PC-3 (cell line): ENCODE results near the gene RAD51D. TPM values are rescaled to one million over a fixed set of nuclear protein-coding genes. Genes with fewer than 3 reads are reported as not detected.

Experiments used
- ATAC-seq: fragments of 200-7000 bp; cut with Tn5 transposase; 2 replicates; pipeline ENCODE4 v1.9.1; 2020; ENCODE audit warnings: mild to moderate bottlenecking, moderate library complexity
- BruUV-seq: library from RNA; stranded (reverse); fragments of 400-500 nt; replicated peaks from 2 replicates; lab custom pipeline; 2021; lab: Mats Ljungman, UMichigan
- CTCF ChIA-PET: fragments of 300-600 bp; sonication (Branson Sonifier 250); formaldehyde crosslinking; loops from one replicate; lab custom pipeline; 2022; ENCODE audit warnings: antibody characterized with exemption; lab: Charles Lee
- POLR2A ChIA-PET: fragments of 300-600 bp; sonication (Branson Sonifier 250); formaldehyde crosslinking; loops from one replicate; lab custom pipeline; 2022; ENCODE audit warnings: antibody characterized with exemption; ENCODE audit not compliant: unreplicated experiment; lab: Charles Lee
- DNase-seq: peaks from one replicate; pipeline ENCODE4 v3.0.0-alpha.2; 2015
- H2AFZ ChIP-seq: fragments of 300-600 bp; sonication (generic); 2 replicates; pipeline ENCODE4 v1.6.0; 2016; ENCODE audit warnings: antibody characterized with exemption, low read length
- H3F3A ChIP-seq: fragments of 300-600 bp; sonication (generic); one replicate; pipeline ENCODE4 v1.6.0; 2017; ENCODE audit warnings: antibody characterized with exemption, low read length, control low read depth, mild to moderate bottlenecking; ENCODE audit not compliant: unreplicated experiment
- H3K27ac ChIP-seq: fragments of 300-600 bp; sonication (generic); 2 replicates; pipeline ENCODE4 v1.5.1; 2016; ENCODE audit warnings: mild to moderate bottlenecking, low read length
- H3K27me3 ChIP-seq: fragments of 300-600 bp; sonication (generic); 2 replicates; pipeline ENCODE4 v1.6.1; 2016; ENCODE audit warnings: low read length, mixed read lengths
- H3K36me3 ChIP-seq: fragments of 300-600 bp; sonication (generic); 2 replicates; pipeline ENCODE4 v1.6.1; 2016; ENCODE audit warnings: low read depth, mixed run types, low read length, mixed read lengths
- H3K4me1 ChIP-seq: fragments of 300-600 bp; sonication (generic); 2 replicates; pipeline ENCODE4 v1.5.1; 2016; ENCODE audit warnings: low read length; ENCODE audit not compliant: insufficient read depth
- H3K4me2 ChIP-seq: fragments of 300-600 bp; sonication (generic); 2 replicates; pipeline ENCODE4 v1.6.0; 2016; ENCODE audit warnings: low read length
- H3K4me3 ChIP-seq: fragments of 300-600 bp; sonication (generic); 2 replicates; pipeline ENCODE4 v1.5.1; 2016; ENCODE audit warnings: mild to moderate bottlenecking, low read length, mixed read lengths
- H3K79me2 ChIP-seq: fragments of 300-600 bp; sonication (generic); 2 replicates; pipeline ENCODE4 v1.6.1; 2017; ENCODE audit warnings: low read length, mixed read lengths
- H3K9ac ChIP-seq: fragments of 300-600 bp; sonication (generic); 2 replicates; pipeline ENCODE4 v1.6.0; 2016; ENCODE audit warnings: mild to moderate bottlenecking, low read length
- H3K9me2 ChIP-seq: fragments of 300-600 bp; sonication (generic); replicated peaks from 2 replicates; pipeline ENCODE4 v1.6.1; 2016; ENCODE audit warnings: mixed run types, low read length, mixed read lengths
- H3K9me3 ChIP-seq: fragments of 300-600 bp; sonication (generic); 2 replicates; pipeline ENCODE4 v1.6.1; 2016; ENCODE audit warnings: low read length, mixed read lengths
- H4K20me1 ChIP-seq: fragments of 300-600 bp; sonication (generic); 2 replicates; pipeline ENCODE4 v1.6.1; 2016; ENCODE audit warnings: low read length, mixed read lengths
- CTCF ChIP-seq: fragments of 300-600 bp; sonication (generic); conservative IDR thresholded peaks from 2 replicates; pipeline ENCODE4 v1.5.1; 2017; ENCODE audit warnings: antibody characterized with exemption, low read depth, mild to moderate bottlenecking, low read length
- EZH2 ChIP-seq: fragments of 300-600 bp; sonication (generic); IDR thresholded peaks from one replicate; pipeline ENCODE4 v1.6.1; 2017; ENCODE audit warnings: antibody characterized with exemption, mild to moderate bottlenecking, low read length; ENCODE audit not compliant: unreplicated experiment
- EZH2phosphoT487 ChIP-seq: fragments of 300-600 bp; sonication (generic); IDR thresholded peaks from 2 replicates; pipeline ENCODE4 v1.6.1; 2018; ENCODE audit warnings: mild to moderate bottlenecking, antibody characterized with exemption, low read length, borderline replicate concordance
- intact Hi-C: fragments of 100-400 bp; cut with micrococcal nuclease; formaldehyde crosslinking; loops from 2 replicates; pipeline ENCODE4 v1.9.0; 2023
- total RNA-seq: library from RNA; depleted of rRNA; stranded (reverse); fragments of >200 nt; gene quantifications from 2 replicates; pipeline ENCODE4 v1.2.3, GENCODE V29; 2014

Gene RAD51D
- total RNA-seq, 1 experiment from 2014 or later = 10.7 TPM

GRCh38 chr17:35083071-35083470 is 36.6 kb downstream of the RAD51D start:
- H3K79me2 ChIP-seq = peaks cover 85% of the 10 kb centered on the region
- ATAC-seq (no peak), DNase-seq (no peak)
- H3K4me3 ChIP-seq = peak overlapping the region; percentile 51
- peak overlapping the region; percentile 83 for H3K4me2 ChIP-seq
- no peaks in the 10 kb centered on the region; the same call in 1 of the 2 replicates for H3K36me3 ChIP-seq
- H3K27me3 ChIP-seq = no peaks in the 10 kb centered on the region
- H3K4me1 ChIP-seq = peaks cover 88% of the 10 kb centered on the region
- peak overlapping the region; percentile 99 for H3K27ac ChIP-seq
- intact Hi-C loops = no loop called here
- POLR2A ChIA-PET = no interaction called here
- CTCF ChIA-PET = interaction anchor here (1.0 to 1.4 kb wide), 2 partner anchors 20 to 80 kb away, joined by 3 to 4 read pairs; partner anchors contain the start of gene RFFL
- peak overlapping the region; percentile 88 for H3K9ac ChIP-seq
- peaks cover 21% of the 10 kb centered on the region for H3F3A ChIP-seq
- H3K9me3 ChIP-seq = no peaks in the 10 kb centered on the region
- no peaks in the 10 kb centered on the region for H3K9me2 ChIP-seq
- no peak overlapping the region for H2AFZ ChIP-seq
- BruUV-seq = no TSS peak
- no peaks in the 10 kb centered on the region for H4K20me1 ChIP-seq
- TF ChIP-seq EZH2phosphoT487 (no peak), CTCF (no peak), EZH2 (no peak)

- H3F3A ChIP-seq = peaks cover 21% of the 10 kb centered on the region
- no peaks in the 10 kb centered on the region for H3K9me3 ChIP-seq
- intact Hi-C loops = no loop called here
- ATAC-seq (peak; percentile 19), DNase-seq (peak; percentile 89)
- H2AFZ ChIP-seq = no peak overlapping the region
- no peaks in the 10 kb centered on the region for H3K27me3 ChIP-seq
- H3K27ac ChIP-seq = peak overlapping the region; percentile 99
- TF ChIP-seq CTCF (no peak), EZH2 (no peak), EZH2phosphoT487 (no peak)
- peak overlapping the region; percentile 88 for H3K9ac ChIP-seq
- H3K36me3 ChIP-seq = peaks cover 5% of the 10 kb centered on the region; the same call in 1 of the 2 replicates
- POLR2A ChIA-PET = no interaction called here
- H3K79me2 ChIP-seq = peaks cover 85% of the 10 kb centered on the region
- H3K4me3 ChIP-seq = peak overlapping the region; percentile 51
- CTCF ChIA-PET = interaction anchor here (1.0 to 1.4 kb wide), 2 partner anchors 19 to 79 kb away, joined by 3 to 4 read pairs; partner anchors contain the start of gene RFFL
- peaks cover 89% of the 10 kb centered on the region for H3K4me1 ChIP-seq
- no peaks in the 10 kb centered on the region for H4K20me1 ChIP-seq
- BruUV-seq = no TSS peak
- H3K9me2 ChIP-seq = no peaks in the 10 kb centered on the region
- H3K4me2 ChIP-seq = peak overlapping the region; percentile 83
These were observed 37.5 kb downstream of the RAD51D start for GRCh38 chr17:35082073-35082657.

GRCh38 chr17:35081638-35082037 is 38.0 kb downstream of the RAD51D start:
- Histone ChIP-seq H2AFZ (no peak overlapping the region), H3K4me3 (no peak overlapping the region), H3K27ac (peak overlapping the region; percentile 99), H3F3A (peaks cover 21% of the 10 kb centered on the region), H3K27me3 (no peaks in the 10 kb centered on the region), H3K36me3 (peaks cover 5% of the 10 kb centered on the region; the same call in 1 of the 2 replicates), H3K4me2 (peak overlapping the region; percentile 83), H3K9me2 (no peaks in the 10 kb centered on the region), H3K9ac (peak overlapping the region; percentile 88), H4K20me1 (no peaks in the 10 kb centered on the region), H3K79me2 (peaks cover 85% of the 10 kb centered on the region), H3K4me1 (peaks cover 85% of the 10 kb centered on the region), H3K9me3 (no peaks in the 10 kb centered on the region)
- no peak for ATAC-seq
- POLR2A ChIA-PET = no interaction called here
- intact Hi-C loops = no loop called here
- no peak for DNase-seq
- no peak for TF ChIP-seq CTCF
- TF ChIP-seq EZH2 = no peak
- TF ChIP-seq EZH2phosphoT487 = no peak
- CTCF ChIA-PET = no interaction called here
- BruUV-seq = no TSS peak
